Midbrain (tissue), 1 donor: ENCODE measurements around the gene CYTH1.
"Not testable (repeated sequence)": the region's sequence is repeated elsewhere in the genome, so short reads cannot be mapped to it uniquely, and the experiment has no call there.

ENCODE experiments used
- DNase-seq: peaks from one replicate; lab custom pipeline; 2025; lab: John Stamatoyannopoulos, UW

The CYTH1 gene

DNA sequence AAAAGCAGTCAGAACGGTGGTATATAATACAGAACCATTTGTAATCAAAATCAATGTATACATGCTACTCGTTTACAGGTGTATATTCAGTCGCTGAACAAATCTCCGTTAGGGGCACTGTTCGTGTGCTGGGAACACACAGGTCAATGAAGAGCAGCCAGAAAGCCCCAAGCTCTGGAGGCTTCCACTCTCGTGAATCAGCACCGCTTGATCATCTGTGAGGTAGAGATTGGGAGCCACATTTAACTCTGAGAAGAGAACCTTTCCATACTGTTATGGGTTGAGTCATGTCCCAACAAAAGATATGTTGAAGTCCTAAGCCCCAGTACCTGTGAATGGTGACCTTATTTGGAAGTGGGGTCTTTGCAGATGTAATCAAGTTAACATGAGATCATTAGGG is 5.4 kb upstream of the CYTH1 start:
- DNase-seq = no peak

DNA sequence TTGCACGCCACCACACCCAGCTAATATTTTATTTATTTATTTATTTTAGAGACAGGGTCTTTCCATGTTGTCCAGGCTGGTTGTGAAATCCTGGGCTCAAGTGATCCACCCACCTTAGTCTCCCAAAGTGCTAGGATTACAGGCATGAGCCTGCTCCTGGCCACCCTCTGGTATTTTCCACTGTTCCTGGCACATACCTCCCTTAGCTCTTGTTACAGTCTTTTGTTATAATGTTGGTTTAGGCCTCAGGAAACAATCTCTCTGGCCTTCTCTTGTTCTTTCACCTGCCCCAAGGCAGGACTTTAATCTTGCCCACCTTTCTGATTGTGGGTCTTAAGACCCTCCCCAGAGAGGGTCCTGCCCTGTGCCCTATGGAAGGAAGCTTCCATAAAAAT is 3.6 kb upstream of the CYTH1 start:
- DNase-seq = no peak

DNA sequence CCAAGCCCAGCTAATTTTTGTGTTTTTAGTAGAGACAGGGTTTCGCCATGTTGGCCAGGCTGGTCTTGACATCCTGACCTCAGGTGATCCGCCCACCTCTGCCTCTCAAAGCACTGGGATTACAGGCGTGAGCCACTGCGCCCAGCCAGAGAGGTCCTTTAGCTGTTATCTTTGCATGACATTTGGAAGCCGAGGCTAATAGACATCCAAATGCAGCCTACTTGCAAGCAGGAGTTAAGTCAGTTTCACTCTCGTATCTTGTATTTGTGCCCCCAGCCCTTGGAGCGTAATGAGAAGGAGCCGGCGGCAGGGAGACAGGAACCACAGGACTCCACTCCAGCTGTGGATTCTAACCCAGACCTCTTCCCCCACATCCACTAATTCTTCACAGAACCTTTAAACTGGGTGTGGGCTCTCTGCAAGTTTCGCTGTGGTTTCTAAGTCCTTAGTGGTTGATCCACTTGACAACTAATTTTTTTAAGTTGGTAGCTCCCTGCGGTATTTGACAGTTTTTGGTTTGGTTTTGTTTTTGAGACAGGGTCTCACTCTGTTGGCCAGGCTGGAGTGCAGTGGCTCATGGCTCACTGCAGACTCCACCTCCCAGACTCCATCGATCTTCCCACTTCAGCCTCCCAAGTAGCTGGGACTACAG is 3.1 kb upstream of the CYTH1 start:
- DNase-seq = no peak

DNA sequence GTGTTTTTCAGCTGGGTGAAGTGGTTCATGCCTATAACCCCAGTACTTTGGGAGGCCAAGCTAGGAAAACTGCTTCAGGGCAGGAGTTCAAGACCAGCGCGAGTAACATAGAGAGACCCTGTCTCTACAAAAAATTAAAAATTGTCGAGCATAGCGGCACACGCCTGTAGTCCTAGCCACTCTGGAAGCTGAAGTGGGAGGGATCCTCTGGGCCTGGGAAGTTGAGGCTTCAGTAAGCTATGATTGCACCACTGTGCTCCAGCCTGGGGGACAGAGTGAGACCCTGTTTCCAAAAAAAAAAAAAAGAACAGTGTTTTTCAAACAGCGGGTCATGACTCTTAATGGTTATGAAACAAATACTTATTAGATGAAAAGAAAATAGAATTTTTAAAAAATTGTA is 2.3 kb upstream of the CYTH1 start:
- no peak for DNase-seq

DNA sequence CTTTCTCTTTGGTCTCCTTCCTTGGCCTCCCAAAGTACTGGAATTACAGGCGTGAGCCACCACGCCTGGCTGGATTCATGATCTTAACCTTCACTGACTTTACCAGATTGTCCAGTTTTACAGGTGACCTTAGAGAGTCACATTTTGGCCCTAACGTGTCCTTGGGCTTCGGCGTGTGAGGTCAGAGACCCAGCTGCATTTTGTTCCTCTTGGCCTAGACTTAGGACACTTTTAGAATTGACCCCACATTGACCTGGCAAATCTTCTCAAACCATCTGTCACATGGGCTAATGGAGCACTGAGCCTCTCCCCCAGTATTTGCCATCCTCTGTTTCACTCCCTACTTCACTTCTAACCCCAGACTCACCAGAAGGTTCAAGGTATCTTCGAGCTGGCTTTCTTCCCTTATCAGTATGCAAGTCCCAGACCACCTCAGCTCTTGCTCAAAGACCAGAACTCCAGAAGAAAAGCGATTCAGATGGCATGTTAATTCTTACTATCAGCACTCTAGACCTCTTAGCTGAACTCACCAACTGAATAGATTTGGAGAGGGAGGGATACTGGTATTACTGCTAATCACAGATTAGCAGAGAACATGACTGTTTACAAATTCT is 1.7 kb upstream of the CYTH1 start:
- DNase-seq = no peak

DNA sequence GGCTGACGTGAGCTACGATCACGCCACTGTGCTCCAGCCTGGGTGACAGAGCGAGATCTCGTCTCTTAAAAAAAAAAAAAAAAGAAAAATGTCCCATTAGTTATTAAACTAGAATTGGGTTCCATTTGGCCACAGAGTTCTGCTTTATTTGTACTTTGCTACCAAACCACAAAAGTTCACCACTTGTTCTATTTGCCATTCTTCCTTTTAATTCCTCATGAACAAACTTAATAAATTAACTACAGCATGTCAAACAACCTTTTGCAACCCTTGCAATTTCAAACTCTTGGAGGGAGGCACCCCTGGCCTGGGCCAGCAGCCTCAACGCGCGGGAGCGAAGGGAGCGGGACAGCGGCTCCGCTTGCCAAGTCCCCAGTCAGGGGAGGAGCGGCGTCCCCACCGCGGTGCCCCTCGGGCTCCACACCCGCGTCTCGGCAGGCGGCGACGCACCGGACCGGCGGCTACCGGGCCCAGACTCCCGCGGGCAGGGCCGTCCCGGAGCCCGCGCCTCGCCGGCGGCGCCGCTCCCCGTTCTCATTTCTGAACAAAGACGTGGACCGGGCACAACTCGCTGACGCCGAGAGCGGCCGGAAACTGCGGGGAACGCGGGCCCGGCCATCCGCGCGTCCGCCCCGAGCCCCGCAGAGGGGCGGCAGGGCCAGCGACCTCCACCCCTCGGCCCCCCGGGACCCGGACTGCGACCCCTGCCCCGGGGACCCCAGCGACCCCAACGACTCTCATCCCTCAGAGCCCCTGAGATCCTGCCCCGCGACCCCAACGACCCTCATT is 775 bp downstream of the CYTH1 start:
- peak; percentile 58 for DNase-seq

DNA sequence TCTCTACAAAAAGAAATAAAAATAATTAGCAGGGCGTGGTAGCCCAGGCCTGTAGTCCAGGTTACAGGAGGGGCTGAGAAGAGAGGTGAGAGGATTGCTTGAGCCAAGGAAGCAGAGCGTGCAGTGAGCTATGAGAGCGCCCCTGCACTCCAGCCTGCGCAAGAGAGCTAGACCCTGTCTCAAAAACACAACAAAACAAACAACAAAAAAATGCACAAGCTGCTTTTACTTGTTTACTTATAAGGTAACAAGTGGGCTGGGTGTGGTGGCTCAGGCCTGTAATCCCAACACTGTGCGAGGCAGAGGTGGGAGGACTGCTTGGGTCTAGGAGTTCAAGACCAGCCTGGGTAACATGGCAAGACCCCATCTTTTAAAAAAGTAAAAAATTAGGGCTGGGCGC is 1.7 kb downstream of the CYTH1 start:
- DNase-seq = no peak

DNA sequence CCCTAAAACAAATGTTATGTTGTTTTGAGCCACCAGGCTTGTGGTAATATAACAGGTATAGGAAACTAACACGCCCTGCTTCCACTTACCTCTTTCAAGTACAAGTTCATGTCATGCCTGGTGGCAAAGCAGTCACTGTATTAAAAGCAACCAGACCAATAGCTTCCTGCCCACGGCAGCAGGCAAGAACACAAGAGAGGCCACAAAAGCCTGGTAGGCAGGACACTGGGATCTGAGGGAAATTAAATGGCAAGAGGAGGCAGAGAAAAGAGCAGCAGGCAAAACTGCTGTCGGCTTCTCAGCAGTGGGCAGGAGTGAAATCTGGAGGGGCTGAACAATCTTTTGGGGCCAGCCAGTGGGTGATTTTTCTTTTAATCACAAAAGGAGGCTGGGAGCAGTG is 2.2 kb downstream of the CYTH1 start:
- no peak for DNase-seq

DNA sequence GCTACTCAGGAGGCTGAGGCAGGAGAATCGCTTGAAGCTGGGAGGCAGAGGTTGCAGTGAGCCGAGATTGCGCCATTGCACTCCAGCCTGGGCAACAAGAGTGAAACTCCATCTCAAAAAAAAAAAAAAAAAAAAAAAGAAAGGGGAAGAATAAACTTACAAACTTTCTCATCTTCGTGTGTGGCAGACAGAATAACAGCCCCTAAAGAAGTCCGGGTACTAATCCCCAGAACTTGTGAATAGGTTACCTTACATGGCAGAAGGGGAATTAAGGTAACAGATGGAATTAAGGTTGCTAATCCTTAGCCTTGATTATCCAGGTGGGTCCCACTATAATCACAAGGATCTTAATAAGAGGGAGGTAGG is 2.8 kb downstream of the CYTH1 start:
- not testable (repeated sequence) for DNase-seq

DNA sequence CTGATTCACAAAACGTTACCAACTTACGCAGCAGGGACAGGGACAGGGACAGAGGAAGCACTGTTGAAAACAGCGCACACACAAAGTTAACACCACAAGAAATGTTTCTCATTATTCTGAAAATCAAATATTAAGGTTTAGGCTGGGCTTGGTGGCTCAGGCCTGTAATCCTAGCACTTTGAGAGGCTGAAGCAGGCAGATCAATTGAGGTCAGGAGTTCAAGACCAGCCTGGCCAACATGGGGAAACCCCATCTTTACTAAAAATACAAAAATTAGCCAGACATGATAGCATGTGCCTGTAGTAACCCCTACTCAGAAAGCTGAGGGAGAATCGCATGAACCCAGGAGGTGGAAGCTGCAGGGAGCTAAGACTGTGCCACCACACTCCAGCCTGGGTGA is 4.2 kb downstream of the CYTH1 start:
- DNase-seq = no peak

DNA sequence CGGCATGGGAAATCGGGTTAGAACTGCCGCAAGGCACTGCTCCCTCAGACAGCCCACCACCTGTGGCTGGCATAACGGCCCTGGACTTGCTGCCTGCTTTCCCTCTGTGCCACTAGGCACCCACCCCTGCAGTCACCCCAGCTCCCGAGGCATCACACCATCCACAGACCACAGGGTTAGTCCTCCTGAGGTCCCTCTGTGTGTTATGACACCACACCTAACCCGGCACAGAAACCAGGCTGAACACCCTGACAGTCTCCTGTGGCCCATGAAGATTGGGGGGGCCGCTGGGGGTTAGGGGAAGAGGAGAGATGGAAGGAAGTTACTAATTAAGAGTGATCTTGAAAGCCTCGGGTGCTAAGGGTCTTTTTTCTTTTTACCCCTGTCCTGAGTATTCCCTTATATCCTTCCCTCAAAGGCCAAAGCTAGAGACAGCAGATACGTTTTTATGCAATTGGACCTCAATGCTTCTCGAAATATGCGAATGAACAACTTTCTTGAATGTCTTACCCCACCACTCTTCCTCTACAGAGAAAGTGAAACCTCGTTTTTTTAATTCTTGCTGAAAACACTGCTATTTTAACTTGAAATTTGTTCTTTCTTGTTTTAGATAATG is 7.0 kb downstream of the CYTH1 start:
- DNase-seq = no peak

DNA sequence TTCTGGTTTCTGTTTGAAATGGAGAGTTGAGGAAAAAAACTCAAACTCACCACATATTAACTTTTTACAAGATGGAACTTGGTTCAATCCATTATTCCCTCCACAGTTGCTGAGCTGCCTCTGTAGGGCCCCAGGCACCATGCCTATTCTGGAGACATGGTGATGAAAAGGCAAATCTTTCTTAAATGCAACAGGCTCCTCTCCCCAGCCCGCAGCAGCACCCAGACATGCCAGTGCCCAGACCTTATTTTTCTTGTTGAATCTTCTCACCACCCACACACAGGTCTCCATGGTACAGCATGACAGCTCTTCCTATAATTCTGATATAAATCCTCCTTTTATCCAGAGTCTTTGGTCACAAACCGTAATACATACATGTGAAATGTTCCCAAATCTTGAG is 7.6 kb downstream of the CYTH1 start:
- DNase-seq = no peak

DNA sequence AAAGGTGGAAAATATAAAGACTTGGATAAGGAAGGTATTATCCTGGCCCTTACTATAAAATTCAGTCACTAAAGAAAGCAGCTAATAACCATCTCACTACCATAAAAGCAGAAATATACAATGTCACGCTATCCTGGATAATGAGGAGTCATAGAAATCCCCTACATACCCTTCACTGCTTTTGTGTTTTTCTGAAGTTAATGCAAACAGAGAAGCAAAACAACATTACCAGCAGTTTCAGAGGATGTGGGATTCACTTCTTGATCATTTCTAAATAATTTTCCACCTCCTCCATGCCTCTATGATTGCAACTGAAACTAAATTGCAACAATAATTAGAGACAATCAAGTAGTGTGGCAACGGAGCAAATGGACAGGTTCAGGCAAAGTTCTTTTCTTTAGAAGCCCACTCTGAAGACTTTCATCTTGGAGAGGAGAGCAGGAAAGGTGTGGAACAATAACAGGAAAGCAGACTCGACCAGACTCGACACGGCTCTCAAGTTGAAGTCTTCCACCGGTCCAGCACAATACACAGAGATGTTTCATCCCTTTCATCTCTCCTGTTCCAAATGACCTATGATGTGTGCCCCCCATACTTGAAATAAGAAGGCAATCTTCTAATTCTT is 10.2 kb downstream of the CYTH1 start:
- no peak for DNase-seq

DNA sequence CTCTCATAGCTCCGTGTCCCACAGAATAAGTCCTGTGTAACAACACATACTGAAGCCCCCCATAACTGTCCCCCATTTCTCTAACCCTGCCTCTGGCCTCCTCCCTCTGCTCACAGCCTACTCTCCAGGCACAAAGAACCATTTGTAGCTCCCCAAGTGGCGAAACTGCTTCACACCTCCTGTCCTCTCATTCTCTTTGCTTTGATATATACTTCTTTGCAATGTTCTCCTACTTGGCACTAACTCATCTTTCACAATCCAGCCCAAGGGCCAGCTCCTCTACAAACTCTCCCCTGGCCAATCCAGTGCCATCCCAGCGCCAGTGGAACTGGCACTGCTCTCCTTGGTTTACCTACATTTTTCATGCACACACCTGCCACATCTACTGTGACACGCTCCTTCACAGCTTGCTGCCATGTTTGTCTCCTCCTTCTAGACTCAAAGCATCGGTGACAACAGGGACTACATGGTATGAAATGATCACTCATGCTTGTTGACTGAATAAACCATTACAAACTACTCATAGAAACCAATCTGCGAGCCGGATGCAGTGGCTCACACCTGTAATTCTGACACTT is 12.8 kb downstream of the CYTH1 start:
- no peak for DNase-seq

DNA sequence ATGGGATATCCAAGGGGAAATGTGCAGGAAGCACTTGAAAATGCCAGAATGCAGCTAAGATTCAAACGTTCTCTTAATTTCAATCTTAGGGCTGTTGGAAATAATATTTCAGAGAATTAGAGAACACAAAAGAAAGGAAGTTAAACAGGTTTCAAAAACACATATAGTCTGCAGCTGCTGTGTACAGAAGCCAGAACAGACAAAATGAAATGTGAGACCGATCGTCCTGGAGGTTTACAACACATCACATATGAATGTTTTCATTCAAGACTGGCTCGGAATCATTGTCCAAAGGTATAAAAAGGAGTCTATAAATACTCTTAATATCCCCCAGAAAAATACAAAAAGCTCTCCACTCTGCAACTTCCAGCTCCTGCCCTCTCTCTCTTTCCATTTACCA is 14.3 kb downstream of the CYTH1 start:
- no peak for DNase-seq

DNA sequence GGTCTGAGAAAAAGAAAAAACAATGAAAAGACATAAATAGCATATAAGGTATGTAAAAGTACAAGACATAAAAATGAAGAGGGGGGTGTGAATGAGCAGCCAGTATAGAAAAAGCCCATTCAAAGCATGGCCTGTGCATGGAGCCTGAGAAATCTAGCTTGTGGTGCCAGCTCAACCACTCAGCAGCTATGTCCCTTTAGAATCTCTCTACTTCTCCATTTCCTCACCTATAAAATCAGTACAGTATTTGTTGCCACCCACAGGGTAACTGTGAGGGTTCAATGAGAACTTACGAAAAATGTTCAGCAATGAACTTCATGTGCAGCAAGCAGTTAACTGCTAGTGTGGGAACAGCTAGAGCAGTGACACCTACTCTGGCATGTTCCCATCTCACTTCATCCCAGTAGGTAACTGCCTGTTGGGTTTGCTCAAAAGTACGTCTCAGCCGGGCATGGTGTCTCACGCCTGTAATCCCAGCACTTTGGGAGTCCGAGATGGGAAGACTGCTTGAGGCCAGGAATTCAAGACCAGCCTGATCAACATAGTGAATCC is 15.3 kb downstream of the CYTH1 start:
- no peak for DNase-seq

DNA sequence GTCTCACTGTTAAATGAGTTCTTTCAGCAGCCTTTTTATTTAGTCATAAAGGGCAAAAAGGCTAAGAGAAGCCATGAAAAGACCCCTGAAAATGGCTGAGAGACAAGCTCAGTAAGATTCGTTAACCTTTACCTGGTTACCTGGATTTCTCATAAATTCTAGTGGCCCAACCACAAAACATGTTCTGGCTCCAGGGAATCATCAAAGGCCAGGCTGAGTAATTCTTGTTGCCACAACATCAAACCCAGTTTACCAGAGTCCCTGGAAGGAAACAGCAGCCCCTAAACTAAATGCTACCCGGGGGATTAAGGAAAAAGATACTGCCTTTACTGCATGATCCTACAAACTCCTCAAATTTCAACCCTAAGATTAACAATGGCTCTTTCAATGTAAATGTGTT is 15.8 kb downstream of the CYTH1 start:
- DNase-seq = no peak

DNA sequence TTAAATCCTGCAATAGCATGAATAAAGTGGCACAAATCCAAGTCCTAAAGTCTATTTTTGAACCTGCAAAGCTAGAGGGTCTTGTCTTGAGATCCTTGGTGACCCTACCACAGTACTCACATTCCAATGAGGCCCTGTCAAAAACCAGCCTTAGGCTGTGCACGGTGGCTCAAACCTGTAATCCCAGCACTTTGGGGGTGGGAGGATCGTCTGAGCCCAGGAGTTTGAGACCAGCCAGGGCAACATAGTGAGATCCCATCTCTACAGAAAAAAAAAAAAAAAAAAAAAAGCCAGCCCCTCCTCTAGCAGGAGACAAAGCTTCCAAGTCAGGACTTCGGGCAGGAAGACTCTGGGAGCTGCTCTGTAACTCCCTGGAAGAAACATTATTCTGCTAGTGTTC is 16.3 kb downstream of the CYTH1 start:
- no peak for DNase-seq

DNA sequence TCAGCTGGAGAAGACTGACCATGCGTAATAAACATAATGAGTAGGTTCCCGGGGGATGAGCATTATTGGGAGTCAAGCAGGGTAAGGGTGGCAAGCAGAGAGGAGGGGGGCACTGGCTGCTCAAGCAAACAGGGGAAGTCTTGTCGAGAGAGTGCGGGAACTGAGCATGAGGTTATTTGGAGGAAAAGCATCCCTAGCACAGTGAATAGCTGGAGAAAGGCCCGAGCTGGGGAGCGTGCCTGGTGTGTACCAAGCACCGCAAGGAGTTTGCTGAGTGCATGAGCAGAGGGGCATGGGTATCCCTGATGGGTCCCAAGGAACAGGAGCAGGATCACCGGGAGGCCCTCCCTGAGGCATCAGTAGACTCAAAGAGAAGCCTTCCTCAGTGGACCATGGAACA is 17.2 kb downstream of the CYTH1 start:
- peak; percentile 46 for DNase-seq

DNA sequence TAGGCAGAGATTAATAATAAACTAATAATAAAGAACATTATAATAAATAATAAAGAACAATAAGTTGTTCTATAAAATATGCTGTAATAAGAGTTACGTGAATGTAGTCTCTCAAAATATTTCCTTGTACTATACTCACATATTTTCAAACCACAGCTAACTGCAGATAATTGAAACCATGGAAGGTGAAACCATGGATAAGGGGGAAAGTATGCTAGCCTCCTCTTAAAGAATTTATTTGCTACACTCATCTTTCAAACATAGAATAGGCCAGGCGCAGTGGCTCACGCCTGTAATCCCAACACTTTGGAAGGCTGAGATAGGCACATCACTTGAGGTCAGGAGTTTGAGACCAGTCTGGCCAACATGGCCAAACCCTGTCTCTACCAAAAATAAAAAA is 18.5 kb downstream of the CYTH1 start:
- DNase-seq = no peak

DNA sequence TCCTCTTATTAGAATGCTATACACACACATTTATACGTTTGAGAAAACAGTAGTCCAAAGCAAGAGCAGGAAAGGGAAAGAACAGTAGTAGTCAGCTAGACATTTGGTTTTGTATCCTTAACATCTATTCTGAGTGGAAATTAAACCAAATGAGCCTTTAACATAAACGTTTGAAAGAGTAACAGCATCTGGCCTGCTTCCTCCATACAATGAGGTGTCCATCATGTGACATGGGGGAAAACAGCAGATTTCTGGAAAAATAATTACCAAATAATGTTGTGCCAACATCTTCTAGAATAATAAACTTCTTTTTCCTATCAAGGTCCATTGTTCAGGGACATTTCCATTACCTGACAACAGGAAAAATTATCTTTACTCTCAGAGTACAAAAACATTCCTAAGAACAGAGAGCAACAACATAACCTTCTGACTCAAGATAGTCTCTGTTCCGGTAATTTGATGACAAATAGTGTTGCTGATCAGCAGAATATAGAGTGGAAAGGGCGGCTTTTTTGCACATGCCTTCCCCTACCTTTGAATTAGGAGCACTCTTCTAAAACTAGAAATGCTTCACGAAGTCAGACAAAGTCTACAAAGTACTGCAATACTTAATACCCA is 20.2 kb downstream of the CYTH1 start:
- DNase-seq = no peak

DNA sequence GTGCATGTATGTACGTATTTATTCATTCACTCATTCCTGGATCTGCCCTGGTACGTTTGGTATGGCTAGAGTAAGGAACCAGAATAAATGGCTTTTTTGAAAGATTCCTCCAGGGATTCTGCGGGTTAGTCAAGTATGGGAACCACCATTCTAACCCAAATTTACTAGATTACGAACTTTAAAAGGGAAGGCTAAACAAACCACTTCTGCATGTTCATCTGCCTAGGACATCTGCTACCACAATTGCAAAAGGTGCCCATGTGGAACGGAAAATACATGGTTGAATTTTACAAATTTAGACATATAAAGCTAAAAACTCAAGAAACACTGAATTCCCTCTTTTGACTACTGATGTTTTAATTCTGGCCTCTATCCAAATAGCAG is 22.1 kb downstream of the CYTH1 start:
- DNase-seq = no peak
